Sciatic nerve (tissue), 2 donors: Measurements from ENCODE around the gene PTPRG. TPM values are rescaled to one million over a fixed set of nuclear protein-coding genes. Genes with fewer than 3 reads are reported as not detected.

Experiments used
- ATAC-seq: fragments of 200-7000 bp; cut with Tn5 transposase; one replicate; pipeline ENCODE4 v1.9.1; 2020; ENCODE audit warnings: mild to moderate bottlenecking, moderate library complexity
- DNase-seq: peaks from one replicate; pipeline ENCODE4 v3.0.0-alpha.2; 2020; ENCODE audit warnings: low spot score
- intact Hi-C: fragments of 100-400 bp; cut with DNase I; formaldehyde crosslinking; loops from one replicate; pipeline ENCODE4 v1.14.2; 2022
- total RNA-seq: library from RNA; stranded (reverse); fragmentation: NEBNext Ultra II Directional; extraction: Animal tissue kit (Norgen Biotek cat#: 25700); gene quantifications from one replicate; pipeline ENCODE4 v1.2.1, GENCODE V29; 2021
- donor health status: DM: no; HTN: no; CAD: no.
- donor health status: DM: no; HTN: no; CAD: no.

The PTPRG gene
- total RNA-seq, 1 donor from 2014 or later: 67.7 TPM

DNA sequence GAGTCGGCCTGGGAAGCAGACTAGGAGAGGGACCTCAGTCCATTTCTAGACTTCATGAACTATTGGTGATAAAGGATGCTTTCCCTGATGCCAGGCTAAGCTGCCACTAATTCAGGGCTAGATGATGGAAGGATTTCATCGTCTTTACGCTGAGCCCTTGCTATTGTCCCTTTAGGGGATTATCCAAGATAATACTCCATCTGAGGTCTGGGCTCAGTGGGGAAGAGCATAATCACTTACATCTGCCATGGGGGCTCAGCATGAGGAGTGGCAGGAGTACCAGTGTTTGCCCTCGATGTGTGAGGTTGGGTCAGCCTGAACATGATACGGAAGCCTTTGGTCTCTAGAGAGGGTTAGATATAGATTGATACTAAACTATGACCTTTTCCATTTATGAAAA is 47.3 kb downstream of the PTPRG start:
- DNase-seq (no peak), ATAC-seq (no peak)
- intact Hi-C loops: no loop called here

DNA sequence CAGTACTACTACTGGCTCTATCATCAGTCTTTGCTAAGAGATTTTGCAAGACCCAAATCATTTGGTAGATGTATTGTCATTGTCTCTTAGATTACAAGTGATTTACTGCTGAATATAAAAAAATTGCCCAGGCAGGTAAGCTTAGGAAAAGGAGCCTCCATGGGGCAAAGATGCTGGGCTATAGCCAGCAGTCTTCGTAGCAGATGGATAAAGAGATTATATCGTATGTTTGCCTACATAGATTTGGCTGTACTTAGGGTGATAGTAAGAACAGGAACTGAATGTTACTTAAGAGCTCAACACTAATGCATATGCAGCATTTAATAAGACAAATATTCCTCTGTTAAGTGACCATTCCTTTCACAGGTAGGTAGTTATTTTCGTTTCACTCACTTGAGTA is 48.9 kb downstream of the PTPRG start:
- ATAC-seq (no peak), DNase-seq (no peak)
- intact Hi-C loops: no loop called here

- no peak for DNase-seq
- intact Hi-C loops: no loop called here
- ATAC-seq: peak; percentile 56
These were observed 51.1 kb downstream of the PTPRG start for GRCh38 chr3:61612211-61613194.

DNA sequence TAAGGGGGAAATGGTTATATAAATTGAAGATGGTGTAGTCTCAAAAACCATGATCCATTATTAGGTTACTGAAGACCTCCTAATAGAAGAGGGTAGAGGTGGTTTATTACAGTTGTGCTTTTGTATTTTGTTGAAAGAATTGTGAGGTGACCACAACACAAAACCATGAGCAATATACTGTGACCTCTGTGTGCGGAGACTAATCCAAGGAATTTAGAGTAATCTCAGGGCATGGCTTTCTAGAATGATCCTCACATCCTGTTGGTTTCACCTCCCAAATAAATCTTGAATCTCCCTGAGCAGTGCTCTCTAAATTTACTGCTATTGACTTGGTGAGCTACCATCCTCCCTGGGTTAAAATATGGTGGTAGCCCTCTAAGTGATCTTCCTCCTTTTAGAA is 52.3 kb downstream of the PTPRG start:
- intact Hi-C loops: no loop called here
- ATAC-seq: no peak
- no peak for DNase-seq

- intact Hi-C loops: no loop called here
- ATAC-seq (no peak), DNase-seq (no peak)
These were observed 54.3 kb downstream of the PTPRG start for GRCh38 chr3:61615643-61616042.

- no peak for DNase-seq
- no peak for ATAC-seq
- intact Hi-C loops: no loop called here
These were observed 55.2 kb downstream of the PTPRG start for GRCh38 chr3:61616586-61616985.

GRCh38 chr3:61617041-61617440 is 55.7 kb downstream of the PTPRG start:
- intact Hi-C loops: no loop called here
- ATAC-seq (peak; percentile 13), DNase-seq (no peak)

DNA sequence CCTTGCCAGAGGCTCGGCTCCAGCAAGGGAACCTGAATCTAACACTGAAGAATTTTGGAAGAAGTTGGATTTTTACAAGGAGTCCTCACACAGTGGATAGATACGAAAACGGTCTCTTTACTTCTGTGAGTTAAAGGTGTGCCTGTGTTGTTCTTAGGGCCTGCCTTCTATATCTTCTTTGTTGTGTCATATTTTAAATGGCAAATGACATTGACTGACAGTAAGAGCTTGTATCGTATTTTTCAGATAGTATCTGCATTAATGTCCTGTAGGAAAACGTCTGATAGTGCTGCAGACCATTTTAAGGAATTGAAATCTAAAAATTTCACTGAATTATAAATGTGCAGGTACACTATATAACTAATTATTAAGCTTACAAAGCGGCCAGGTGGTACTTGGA is 56.3 kb downstream of the PTPRG start:
- intact Hi-C loops: no loop called here
- no peak for ATAC-seq
- DNase-seq: no peak

DNA sequence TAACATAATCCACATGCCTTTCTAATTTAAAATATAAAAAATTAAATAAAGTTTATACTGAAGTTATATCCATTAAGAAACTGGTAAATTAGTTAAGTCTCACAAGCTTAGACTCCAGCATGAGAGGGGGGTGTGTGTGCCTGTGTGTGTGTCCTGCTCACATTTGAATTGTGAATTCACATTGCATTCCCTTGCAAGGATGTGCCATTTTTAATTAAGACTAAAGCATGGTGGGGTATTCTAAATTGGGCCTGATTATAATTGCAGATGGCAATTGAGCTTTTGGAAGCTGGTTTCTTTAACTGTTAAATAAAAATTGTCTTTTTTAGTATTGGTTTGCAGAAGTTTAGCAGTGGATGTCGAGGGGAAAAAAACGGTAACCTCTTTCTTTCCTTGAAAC is 56.9 kb downstream of the PTPRG start:
- no peak for DNase-seq
- intact Hi-C loops: no loop called here
- no peak for ATAC-seq

DNA sequence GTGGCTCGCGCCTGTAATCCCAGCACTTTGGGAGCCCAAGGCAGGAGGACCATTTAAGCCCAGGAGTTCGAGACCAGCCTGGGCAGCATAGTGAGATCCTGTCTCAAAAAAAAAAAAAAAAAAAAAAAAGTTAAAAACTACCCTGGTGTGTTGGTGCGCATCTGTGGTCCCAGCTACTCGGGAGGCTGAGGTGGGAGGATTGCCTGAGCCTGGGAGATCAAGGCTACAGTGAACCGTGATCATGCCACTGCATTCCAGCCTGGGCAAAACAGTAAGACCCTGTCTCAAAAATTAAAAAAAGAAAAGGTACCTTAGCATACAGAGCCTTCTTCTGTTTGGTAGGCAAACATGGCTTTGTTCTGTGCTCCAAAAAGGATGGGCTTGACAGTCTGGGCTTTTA is 57.5 kb downstream of the PTPRG start:
- intact Hi-C loops: no loop called here
- ATAC-seq: no peak
- no peak for DNase-seq

GRCh38 chr3:61620073-61620472 is 58.7 kb downstream of the PTPRG start:
- intact Hi-C loops: no loop called here
- no peak for ATAC-seq
- DNase-seq: no peak

- no peak for ATAC-seq
- DNase-seq: no peak
- intact Hi-C loops: no loop called here
These were observed 62.9 kb downstream of the PTPRG start for GRCh38 chr3:61624300-61624699.

GRCh38 chr3:61625429-61625828 is 64.1 kb downstream of the PTPRG start:
- DNase-seq (no peak), ATAC-seq (no peak)
- intact Hi-C loops: no loop called here

- intact Hi-C loops: no loop called here
- ATAC-seq: no peak
- no peak for DNase-seq
These were observed 65.1 kb downstream of the PTPRG start for GRCh38 chr3:61626484-61626883.

- peak; percentile 47 for ATAC-seq
- DNase-seq: no peak
- intact Hi-C loops: no loop called here
These were observed 66.4 kb downstream of the PTPRG start for GRCh38 chr3:61627768-61628185.

- ATAC-seq (no peak), DNase-seq (no peak)
- intact Hi-C loops: no loop called here
These were observed 67.3 kb downstream of the PTPRG start for GRCh38 chr3:61628636-61629035.

DNA sequence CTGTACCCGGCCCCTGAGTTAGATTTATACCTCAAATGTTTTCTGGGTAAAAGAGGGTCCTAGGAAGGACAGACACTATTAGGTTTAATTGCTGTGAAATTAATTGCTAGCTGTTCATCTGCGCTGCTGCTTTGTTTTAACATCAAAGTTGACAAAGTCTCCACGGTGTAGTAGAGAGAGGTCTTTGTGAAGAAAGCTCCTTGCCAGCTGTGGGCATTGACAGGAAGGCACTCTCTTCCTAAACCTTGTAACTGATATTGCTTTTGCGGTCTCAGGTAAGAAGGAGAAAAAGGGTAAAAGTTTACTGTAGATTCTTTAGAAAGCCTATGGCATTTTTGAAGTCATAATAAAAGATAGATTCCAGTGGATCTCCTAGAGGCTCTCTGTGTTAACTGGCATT is 68.1 kb downstream of the PTPRG start:
- intact Hi-C loops: no loop called here
- ATAC-seq (no peak), DNase-seq (no peak)

GRCh38 chr3:61631108-61631769 is 69.9 kb downstream of the PTPRG start:
- no peak for DNase-seq
- ATAC-seq: no peak
- intact Hi-C loops: no loop called here

GRCh38 chr3:61632568-61633175 is 71.3 kb downstream of the PTPRG start:
- intact Hi-C loops: no loop called here
- DNase-seq: no peak
- no peak for ATAC-seq

- no peak for ATAC-seq
- DNase-seq: no peak
- intact Hi-C loops: no loop called here
These were observed 73.3 kb downstream of the PTPRG start for GRCh38 chr3:61634678-61635077.
